ENCODE measurements around the gene POC5.

- TF ChIP-seq EZH2 (IDR thresholded peaks at IDR 0.05; ENCODE audit: borderline replicate concordance, low read depth, low read length, severe bottlenecking): no peak
- TF ChIP-seq CTCF (IDR thresholded peaks at IDR 0.05; ENCODE audit: borderline replicate concordance, extremely low read depth, low read length, poor library complexity, severe bottlenecking): no peak
Measured at GRCh38 chr5:75758116-75758515, 40.9 kb upstream of the POC5 start.

All from DND-41 (cell line).